Loucy (cell line): Measurements from ENCODE around the gene GMCL2.

Source experiments
- CTCF ChIP-seq: fragments of 200-600 bp; sonication (generic); conservative IDR thresholded peaks from 2 replicates; pipeline ENCODE4 v1.5.1; 2014; ENCODE audit warnings: mild to moderate bottlenecking, antibody characterized with exemption, low read length
- EZH2phosphoT487 ChIP-seq: fragments of 200-600 bp; IDR thresholded peaks from 2 replicates; pipeline ENCODE4 v1.6.1; 2018; ENCODE audit warnings: antibody characterized with exemption, mild to moderate bottlenecking, moderate library complexity, borderline replicate concordance

- no peak for TF ChIP-seq CTCF
- TF ChIP-seq EZH2phosphoT487, result no peak
These were observed 37.2 kb upstream of the GMCL2 start for GRCh38 chr5:178224403-178224802.
